HG03025 (cell line): ENCODE results near the gene CTSK.

ENCODE experiments used
- ATAC-seq: cut with Tn5 transposase; IDR thresholded peaks from one replicate; pipeline ENCODE4 v1.9.1; 2021; ENCODE audit warnings: mild to moderate bottlenecking, moderate library complexity; ENCODE audit not compliant: unreplicated experiment, low FRiP score

Gene CTSK

DNA sequence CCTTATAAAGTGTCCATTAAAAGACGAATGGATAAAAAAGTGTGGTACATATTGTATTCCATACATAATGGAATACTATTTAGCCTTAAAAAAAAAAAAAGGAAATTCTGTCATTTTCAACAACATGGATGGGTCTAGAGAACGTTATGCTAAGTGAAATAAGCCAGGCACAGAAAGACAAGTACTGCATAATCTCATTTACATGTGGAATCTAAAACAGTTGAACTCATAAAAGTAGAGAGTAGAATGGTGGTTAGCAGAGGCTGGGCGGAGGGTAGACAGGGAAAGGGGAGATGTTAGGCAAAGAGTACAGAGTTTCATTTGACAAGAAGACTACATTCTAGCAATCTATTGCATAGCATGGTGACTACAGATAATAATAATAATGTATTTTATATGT lies 45.0 kb downstream of the CTSK start:
- ATAC-seq, result no peak

DNA sequence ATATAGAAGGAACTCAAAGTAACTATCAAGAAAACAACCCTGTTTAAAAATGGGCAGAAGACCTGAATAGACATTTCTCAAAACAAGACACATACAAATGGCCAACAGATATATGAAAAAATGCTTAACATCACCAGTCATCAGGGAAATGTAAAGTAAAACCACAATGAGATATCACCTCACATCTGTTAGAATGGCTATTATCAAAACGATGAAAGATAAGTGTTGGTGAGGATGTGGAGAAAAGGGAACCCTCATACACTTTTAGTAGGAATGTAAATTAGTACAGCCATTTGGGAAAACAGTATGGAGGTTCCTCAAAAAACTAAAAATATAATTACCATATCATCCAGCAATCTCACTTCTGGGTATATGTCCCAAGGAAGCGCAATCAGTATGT lies 45.5 kb downstream of the CTSK start:
- no peak for ATAC-seq

DNA sequence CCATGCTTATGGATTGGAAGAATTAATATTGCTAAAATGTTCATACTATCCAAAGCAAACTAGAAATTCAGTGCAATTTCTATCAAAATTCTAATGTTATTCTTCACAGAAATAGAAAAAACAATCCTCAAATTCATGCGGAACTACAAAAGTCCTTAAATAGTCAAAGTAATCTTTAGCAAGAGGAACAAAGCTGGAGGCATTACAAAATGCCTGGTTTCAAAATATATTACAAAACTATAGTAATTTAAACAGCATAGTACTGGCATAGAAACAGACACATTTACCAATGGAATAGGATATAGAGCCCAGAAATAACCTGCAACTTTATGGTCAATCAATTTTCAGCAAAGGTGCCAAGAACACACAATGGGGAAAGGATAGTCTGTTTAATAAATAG lies 46.3 kb downstream of the CTSK start:
- ATAC-seq, result no peak

DNA sequence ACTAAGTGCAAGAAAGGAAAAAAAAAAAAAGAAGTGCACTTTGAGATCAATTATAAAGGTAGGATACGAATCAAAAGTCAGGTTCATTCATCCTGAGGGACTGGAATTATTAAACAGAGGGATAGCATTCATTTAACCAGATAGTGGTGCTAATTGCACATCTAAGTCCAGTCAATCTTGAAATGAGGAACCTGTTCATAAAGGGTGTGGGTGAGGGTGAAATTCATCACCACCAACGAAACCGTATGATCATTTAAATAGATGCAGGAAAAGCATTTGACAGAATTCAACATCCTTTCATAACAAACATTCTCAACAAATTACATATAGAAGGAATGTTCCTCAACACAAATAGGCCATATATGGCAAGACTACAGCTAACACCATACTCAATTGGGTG lies 48.0 kb downstream of the CTSK start:
- ATAC-seq, result no peak

DNA sequence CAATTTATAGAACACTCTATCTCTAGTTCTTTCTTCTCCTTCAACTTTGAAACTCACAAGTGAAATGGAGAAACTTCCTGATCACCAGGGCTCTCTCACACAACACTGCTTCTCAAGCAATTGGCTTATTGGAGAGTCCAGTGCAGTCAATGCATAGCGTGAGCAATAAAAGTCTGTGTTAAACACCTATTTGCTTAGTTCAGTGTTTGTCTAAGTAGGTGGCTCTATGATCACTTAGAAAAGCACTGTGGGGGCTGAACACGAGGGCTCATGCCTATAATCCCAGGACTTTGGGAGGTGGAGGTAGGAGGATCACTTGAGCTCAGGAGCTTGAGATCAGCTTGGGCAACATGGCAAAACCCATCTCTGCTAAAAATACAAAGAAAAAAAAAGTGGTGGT lies 54.6 kb downstream of the CTSK start:
- ATAC-seq, result no peak

DNA sequence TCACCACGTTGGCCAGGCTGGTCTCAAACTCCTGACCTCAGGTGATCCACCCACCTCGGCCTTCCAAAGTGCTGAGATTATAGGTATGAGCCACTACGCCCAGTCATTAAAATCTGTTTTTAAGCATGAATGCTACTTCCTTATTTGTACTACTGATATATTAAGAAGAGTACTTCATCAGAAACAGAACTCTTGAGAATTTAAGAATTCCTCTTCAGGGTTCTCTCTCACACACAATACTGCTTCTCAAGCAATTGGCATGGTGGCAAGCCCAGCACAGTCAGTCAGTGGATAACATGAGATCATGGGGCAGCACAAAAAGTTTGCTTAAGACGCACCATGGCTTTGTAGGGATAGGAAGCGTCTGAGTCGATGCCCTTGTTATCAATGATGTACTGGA lies 56.6 kb downstream of the CTSK start:
- no peak for ATAC-seq

DNA sequence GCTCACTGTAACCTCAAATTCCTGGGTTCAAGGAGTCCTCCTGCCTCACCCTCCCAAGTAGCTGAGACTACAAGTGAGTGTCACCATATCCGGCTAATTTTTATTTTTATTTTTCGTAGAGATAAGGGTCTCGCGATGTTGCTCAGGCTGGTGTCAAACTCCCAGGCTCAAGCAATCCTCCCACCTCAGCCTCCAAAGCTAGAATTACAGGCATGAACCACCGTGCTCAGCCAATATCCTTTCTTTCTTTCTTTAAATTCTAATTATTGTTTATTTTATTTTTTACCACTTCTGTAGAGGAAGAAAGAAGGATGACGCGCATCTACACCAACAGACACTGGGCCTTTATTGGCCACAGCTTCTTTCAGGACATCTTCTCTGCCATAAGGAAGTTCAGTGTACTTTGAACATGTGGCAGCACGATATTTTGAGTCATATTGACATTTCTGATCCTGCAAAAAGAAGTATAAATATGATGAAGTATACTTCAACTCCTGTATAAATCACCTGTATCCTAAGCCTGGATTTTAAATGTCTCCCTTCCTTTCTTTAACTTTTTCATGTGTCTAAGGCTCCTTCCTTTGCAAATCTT lies 58.2 kb downstream of the CTSK start:
- ATAC-seq, result no peak

DNA sequence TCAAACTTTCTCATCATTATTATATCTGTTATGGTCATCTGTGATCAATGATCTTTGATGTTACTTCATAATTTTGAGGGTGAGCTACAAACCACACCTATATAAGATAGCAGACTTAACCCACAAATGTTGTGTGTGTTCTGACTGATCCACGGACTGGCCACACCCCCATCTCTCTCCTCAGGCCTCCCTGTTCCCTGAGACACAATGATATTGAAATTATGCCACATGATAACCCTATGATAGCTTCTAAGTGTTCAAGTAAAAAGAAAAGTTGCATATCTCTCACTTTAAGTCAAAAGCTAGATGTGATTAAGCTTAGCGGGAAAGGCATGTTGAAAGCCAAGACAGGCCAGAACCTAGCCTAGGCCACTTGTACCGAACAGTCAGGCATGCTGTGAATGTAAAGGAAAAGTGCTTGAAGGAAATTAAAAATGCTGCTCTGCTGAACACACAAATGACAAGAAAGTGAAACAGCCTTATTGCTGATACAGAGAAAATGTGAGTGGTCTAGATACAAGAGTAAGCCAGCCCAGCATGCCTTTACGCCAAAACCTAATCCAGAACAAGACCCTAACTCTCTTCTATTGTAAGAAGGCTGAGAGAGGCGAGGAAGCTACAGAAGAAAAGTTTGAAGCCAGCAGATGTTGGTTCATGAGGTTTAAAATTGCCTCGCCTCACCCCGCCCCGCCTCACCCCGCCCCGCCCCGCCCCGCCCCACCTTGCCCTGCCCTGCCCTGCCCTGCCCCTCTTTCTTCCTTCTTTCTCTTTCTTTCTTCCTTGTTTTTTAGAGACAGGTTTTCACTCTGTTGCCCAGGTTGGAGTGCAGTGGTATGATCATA lies 59.0 kb downstream of the CTSK start:
- no peak for ATAC-seq
